Measurements from ENCODE around the gene WDR49. TPM values are rescaled to one million over a fixed set of nuclear protein-coding genes. Genes with fewer than 3 reads are reported as not detected.
A peak's percentile ranks its signal among the peaks of the same experiment; 100 is the strongest.

Gene WDR49
- 1.9 TPM for total RNA-seq

- DNase-seq (ENCODE audit: low spot score): no peak
These were observed at the start of gene WDR49 for GRCh38 chr3:167653760-167654159. TSS of gene WDR49 (minus strand) at chr3:167653942. CDS start at chr3:167653425, 517 bp downstream.

DNA sequence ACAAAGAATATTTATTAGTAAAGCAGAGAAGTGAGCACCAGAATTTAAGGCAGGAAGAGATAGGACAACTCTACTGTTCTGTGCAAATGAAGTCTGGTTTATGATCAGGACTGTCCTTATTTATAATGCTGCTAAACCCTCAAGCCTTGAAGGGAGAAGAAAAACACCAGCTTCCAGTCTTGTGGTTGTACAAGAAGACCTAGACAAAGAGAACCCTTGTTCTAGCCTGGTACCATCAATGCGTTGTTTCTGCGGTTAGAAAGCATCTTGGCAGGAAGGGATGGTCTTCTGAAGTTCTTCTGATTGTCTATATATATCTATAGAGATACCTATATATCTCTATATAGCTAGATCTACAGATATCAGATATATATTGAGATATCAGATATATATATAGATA lies 47.2 kb upstream of the WDR49 start:
- DNase-seq (ENCODE audit: low spot score): no peak

DNA sequence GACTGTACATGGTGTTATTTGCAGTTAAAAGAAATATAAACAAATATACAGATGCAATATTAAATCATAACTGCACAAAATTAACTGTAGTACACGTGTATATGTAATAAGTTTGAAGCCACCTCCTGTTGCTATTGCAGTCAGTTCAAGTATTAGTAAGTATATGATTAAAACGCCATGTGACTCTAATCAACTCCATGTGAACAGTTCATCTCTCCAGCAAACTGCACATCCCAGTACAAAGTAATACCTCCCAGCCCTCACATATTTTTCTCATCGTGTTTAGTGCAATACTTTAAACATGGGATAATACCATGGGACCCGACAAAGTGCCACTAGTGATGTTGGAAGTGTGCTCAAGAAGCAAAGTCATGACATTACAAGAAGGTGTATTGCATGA lies 46.3 kb upstream of the WDR49 start:
- DNase-seq (ENCODE audit: low spot score): no peak

DNA sequence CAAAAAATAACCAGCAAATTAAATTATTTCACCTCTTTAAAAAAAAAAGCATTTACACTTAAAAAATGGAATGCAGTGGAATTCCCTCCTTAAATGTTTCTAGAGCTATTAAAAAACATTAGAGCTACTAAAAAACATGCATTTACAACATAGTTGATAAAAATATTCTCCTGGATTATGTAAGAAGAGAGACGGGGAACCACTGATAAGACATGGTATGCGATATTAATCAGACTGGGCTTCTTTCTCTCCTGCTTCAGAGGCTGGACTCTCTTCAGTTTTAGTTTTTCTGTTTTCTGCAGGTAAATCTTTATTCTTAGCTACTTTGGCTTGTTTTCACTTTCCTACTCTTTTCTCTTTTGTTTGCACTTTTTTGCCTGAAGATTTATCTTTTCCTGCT lies 40.4 kb upstream of the WDR49 start:
- DNase-seq (ENCODE audit: low spot score): no peak

DNA sequence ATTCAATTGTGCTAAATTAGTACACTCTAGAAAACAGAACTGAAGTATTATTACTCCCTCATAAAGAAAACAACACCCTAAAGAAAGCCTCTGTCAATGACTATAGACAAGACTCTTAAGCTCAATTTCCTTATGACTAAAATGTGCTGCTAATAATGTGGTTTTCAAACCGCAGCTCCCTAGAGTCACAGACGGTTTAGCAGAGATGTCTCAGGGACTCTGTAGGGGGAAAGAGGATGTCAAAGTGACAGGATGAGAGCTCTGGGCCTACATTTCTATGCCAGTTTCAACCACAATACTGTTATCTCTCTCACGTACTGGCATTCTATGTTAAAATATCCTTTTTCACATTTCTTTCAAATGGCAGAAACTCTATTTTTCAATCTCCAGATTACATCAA lies 37.6 kb upstream of the WDR49 start:
- DNase-seq (ENCODE audit: low spot score): no peak

DNA sequence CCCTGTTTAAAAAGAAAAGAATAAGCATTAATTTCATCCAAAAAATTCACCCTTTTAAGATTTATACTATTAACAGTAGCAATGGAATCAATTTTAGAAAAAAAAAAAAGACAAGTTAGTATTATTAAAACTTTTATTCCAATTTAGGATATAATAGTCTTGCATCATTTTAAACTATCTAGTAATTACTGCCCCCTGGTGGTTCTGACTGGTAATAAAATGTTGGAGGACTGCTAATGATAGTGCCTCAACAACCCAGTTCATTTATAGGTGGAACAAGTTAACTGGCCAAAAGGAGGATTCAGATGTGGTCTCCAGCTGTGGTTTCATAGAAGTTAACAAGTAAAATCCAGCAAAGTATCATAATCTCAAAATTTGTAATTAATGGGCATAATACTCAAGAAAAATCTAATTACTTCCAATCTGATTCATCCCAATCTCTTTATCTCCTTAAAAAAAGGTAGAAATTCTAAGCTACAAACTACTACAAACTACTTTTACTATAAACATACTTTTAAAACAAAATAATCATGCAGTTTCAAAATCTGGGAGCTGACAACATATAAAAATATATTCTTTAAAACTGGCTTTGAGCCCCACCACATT lies 30.7 kb upstream of the WDR49 start:
- DNase-seq (ENCODE audit: low spot score): peak; percentile 54

DNA sequence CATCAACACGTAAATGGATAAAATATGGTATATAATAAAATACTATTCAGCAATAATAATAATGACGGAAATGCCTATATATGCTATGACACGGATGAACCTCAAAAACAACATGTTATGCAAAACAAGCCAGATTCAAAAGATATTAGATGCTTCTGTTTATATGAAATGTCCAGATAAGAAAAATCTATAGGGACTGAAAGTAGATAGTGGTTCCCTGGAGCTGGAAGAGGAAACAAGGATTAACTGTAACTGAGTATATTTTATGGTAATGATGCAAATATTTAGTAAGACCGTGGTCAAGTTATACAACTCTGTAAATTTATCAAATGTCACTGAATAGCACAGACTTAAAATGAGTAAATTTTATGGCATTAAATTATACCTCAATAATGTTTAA lies 25.8 kb upstream of the WDR49 start:
- no peak for DNase-seq (ENCODE audit: low spot score)

DNA sequence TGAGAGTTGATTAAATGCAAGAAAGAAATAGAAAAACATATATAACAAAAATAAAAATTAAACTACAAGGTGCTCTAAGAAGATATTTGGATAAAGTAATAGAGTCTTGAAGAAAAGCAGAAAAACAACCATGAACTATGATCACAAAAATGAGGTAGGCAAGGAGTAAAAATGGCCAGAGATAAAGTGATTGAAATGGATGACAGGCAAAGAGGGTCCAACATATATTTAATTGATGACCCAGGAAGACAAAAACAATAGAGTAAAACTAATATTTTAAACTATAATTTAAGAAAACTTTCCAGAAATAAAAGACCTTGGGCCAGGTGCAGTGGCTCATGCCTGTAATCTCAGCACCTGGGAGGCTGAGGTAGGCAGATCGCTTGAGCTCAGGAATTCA lies 22.1 kb upstream of the WDR49 start:
- DNase-seq (ENCODE audit: low spot score): no peak

- no peak for DNase-seq (ENCODE audit: low spot score)
These were observed 19.5 kb upstream of the WDR49 start for GRCh38 chr3:167673221-167673620.

- no peak for DNase-seq (ENCODE audit: low spot score)
These were observed 18.2 kb upstream of the WDR49 start for GRCh38 chr3:167671878-167672427.

DNA sequence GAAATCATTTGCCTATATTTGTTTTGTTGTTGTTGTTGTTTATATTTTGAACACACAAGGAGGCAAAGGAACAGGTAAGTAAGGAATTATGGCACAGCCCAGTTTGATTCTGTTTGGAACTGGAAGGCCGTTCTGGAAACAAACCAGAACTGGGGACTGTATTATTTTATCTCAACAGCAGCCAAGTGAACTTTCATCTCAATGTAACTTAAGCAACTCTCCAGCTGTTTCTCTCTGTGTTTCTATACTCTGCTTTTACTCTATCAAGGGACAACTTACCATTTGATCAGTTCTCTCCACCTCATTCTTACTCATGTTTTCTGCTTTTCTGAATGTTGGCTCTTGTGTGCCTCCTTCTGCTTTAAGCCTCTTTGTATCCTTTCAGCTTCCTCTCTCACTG lies 16.0 kb upstream of the WDR49 start:
- DNase-seq (ENCODE audit: low spot score): no peak

- DNase-seq (ENCODE audit: low spot score): no peak
These were observed 14.9 kb upstream of the WDR49 start for GRCh38 chr3:167668651-167669050.

- no peak for DNase-seq (ENCODE audit: low spot score)
These were observed 12.8 kb upstream of the WDR49 start for GRCh38 chr3:167666563-167666962.

GRCh38 chr3:167662919-167663400 lies 9.2 kb upstream of the WDR49 start:
- DNase-seq (ENCODE audit: low spot score): no peak

DNA sequence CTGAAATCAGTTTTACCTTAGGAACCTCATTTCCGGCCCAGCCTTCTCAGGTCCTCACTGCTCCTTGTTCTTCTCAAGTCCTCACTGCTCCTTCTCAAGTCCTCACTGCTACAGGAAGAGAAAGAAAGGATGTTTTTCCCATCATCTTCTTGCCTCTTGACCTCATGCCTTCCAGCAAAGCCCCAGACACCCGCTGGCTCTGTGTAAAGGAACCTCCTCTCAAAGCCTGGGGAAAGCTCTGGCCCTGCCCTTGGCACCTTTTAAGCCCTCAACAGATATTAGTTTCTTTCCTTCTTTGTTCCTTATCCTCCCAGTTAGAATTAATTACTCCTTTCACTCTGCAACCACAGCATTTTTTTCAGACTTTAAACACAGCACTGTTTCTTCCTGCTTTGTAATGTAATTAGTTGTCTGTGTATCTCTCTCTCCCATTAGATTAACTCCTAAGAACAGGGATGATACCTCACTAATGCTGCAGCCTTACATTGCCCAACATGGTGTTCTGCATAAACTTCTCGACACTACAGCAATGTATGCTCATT lies 4.0 kb upstream of the WDR49 start:
- DNase-seq (ENCODE audit: low spot score): no peak

DNA sequence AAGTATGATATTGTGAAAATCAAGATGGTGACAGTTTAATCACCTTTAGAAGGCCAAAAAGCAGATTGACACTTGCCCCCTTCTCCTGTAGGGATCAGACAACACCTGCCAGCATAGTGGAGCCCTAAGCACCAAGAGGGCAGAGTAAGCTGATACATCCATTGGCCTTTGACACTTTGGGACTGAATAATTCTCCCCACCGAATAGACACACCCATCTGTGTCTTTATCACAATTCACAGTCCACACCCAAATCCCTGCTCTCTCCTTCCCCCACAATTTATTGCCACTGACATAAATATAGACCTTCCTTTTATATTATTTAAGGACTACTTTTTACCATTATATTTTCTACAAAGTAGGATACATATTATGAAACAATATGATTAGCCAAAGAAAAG lies 3.1 kb upstream of the WDR49 start:
- DNase-seq (ENCODE audit: low spot score): no peak

- no peak for DNase-seq (ENCODE audit: low spot score)
These were observed 587 bp downstream of the WDR49 start for GRCh38 chr3:167653155-167653554.

DNA sequence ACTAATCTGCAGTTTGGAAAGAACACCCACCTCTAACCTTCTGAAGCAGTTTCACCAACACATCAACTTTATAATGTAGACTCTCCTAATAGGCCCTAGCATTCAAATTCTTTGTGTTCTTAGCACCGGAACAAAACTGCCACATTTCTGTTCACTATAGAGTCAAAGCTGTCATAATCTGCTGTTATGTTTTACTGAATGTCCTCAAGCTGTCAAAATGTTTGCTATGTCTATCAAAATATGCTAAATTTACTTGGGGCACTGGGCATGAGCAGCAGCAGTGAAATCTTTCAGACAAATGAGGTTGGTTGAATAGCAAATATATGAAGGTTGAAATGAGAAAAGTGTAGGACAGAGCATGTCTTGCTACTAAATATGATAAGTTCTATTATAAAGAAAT lies 1.9 kb downstream of the WDR49 start:
- DNase-seq (ENCODE audit: low spot score): no peak

DNA sequence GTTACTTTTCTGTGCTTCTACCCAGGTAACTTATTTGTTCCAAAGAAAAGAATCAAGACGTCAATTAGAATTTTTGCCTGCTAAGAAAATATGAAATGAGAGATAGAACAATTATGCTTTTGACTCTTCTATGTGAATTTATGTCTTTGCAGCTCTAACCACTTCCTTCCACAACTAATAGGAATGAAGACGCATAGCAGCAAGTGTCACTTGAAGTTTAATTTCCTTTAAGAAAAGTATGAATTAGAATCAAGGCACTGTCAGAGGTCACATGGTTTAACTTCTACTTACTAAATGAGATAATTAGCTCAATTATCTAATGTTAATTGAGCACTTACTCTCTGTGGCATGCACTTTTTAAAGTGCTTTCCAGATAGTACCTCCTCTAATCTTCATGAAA lies 3.3 kb downstream of the WDR49 start:
- DNase-seq (ENCODE audit: low spot score): no peak

DNA sequence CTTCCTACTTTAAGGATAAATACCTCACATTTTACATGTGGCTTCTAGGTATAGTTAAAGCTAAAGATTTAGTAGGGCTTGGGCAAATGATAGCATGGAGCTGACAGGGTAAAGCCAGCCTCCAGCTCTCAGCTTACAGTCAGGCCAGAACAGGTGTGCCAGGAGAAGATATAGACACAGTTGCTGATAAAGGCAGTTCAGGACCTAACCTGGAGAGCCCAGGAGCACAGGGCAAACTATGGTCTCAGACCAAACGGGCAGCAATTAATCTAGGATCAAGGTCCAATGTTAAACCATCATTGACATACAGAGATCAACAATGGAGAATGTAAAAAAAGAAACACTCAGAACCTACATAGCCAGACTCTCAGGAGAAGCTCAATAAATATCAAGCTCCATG lies 4.0 kb downstream of the WDR49 start:
- no peak for DNase-seq (ENCODE audit: low spot score)

GRCh38 chr3:167644611-167645010 lies 9.1 kb downstream of the WDR49 start:
- no peak for DNase-seq (ENCODE audit: low spot score)

- DNase-seq (ENCODE audit: low spot score): no peak
These were observed 22.3 kb downstream of the WDR49 start for GRCh38 chr3:167631471-167631870.

DNA sequence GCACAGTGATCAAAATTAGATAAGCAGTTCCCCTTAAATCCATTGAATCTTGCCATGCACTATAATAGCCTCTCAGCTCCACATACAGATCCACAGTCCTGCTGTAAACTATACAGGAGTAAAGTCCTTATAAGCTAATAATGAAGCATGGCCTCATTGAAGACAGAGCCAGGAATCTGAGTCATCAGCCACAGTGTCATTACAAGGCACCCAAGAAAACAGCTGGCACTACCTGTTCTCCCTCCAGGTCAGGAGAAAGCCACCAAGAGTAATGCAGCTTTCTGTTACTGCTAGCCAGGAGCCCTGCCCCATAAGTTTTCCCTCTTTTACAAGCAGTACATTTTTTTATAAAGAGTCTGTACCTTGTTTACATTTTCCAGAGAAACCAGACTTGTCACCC lies 27.3 kb downstream of the WDR49 start:
- DNase-seq (ENCODE audit: low spot score): no peak

- no peak for DNase-seq (ENCODE audit: low spot score)
These were observed 38.7 kb downstream of the WDR49 start for GRCh38 chr3:167615030-167615429.
